ENCODE data around the gene AKR1B15. TPM values are rescaled to one million over a fixed set of nuclear protein-coding genes. Genes with fewer than 3 reads are reported as not detected.

Gene AKR1B15
- total RNA-seq, 1 experiment from 2014 or later, result not detected

- intact Hi-C loops (cut with micrococcal nuclease), result no loop called here
- no peak overlapping the region for H3K4me3 ChIP-seq (replicated peaks in 1 of 2; ENCODE audit: low read depth in 1 of 2, low read length in 2 of 2)
- POLR2A ChIA-PET, result no interaction called here
- H3K9me3 ChIP-seq (ENCODE audit: control insufficient read depth in 1 of 2, insufficient read depth in 1 of 2, low read depth in 1 of 2, low read length in 2 of 2), result no peaks in the 10 kb centered on the region
- no peak overlapping the region for H3K9ac ChIP-seq (ENCODE audit: low read length)
- no peaks in the 10 kb centered on the region for H4K20me1 ChIP-seq (ENCODE audit: insufficient read depth)
- no peak overlapping the region for H3K4me2 ChIP-seq (ENCODE audit: low read length)
- H2AFZ ChIP-seq (ENCODE audit: low read depth, low read length, poor library complexity, severe bottlenecking), result no peak overlapping the region
- H3K27me3 ChIP-seq (ENCODE audit: insufficient read depth, low read length), result peaks cover 19% of the 10 kb centered on the region; the same call in 1 of the 2 replicates
- RAD21 ChIA-PET (ENCODE audit: low non-redundant PET in 1 of 2, low total read pairs in 2 of 2, uncharacterized antibody in 2 of 2, unreplicated experiment in 2 of 2), result no interaction called here
- no peaks in the 10 kb centered on the region for H3K9me2 ChIP-seq (ENCODE audit: insufficient read depth)
- ATAC-seq (peak; percentile 57), DNase-seq (ENCODE audit: low read depth, low spot score) (no peak)
- BruUV-seq (replicated peaks), result no TSS peak
- H3K27ac ChIP-seq (ENCODE audit: low read depth, low read length), result no peak overlapping the region
- CTCF ChIA-PET, result interaction anchor here (1.0 kb wide), 1 partner anchor 190 kb away, joined by 3 read pairs; no protein-coding TSS in a partner anchor
- H3K36me3 ChIP-seq (ENCODE audit: control insufficient read depth in 1 of 2, insufficient read depth in 2 of 2, low read length in 2 of 2), result no peaks in the 10 kb centered on the region
- H3K79me2 ChIP-seq (ENCODE audit: insufficient read depth, low read length), result no peaks in the 10 kb centered on the region
- no peak for TF ChIP-seq ZNF274 (IDR thresholded peaks at IDR 0.05; ENCODE audit: low read depth, low read length)
- TF ChIP-seq CTCF (IDR thresholded peaks at IDR 0.05 in 2 of 3, conservative IDR thresholded peaks at IDR 0.05 in 1 of 3; ENCODE audit: borderline replicate concordance in 1 of 3, insufficient read depth in 1 of 3, low read depth in 2 of 3, low read length in 2 of 3), result 0 out of 6 replicates have a peak, but pooled peaks of 1 of the 3 experiments have one; percentile 11
- no peak for TF ChIP-seq POLR2A (IDR thresholded peaks at IDR 0.05; ENCODE audit: borderline replicate concordance, extremely low read depth, insufficient read depth, insufficient read length)
- H3K4me1 ChIP-seq (ENCODE audit: control insufficient read depth in 1 of 2, insufficient read depth in 2 of 2, low read length in 2 of 2), result no peaks in the 10 kb centered on the region
Observed at GRCh38 chr7:134622303-134622995, 73.5 kb downstream of the AKR1B15 start.

GRCh38 chr7:134623193-134623592, 74.3 kb downstream of the AKR1B15 start:
- Histone ChIP-seq H3K4me2 (ENCODE audit: low read length) (no peak overlapping the region), H3K9ac (ENCODE audit: low read length) (no peak overlapping the region), H3K27ac (ENCODE audit: low read depth, low read length) (no peak overlapping the region), H3K4me1 (ENCODE audit: control insufficient read depth in 1 of 2, insufficient read depth in 2 of 2, low read length in 2 of 2) (no peaks in the 10 kb centered on the region), H3K9me2 (ENCODE audit: insufficient read depth) (no peaks in the 10 kb centered on the region), H3K79me2 (ENCODE audit: insufficient read depth, low read length) (no peaks in the 10 kb centered on the region), H3K36me3 (ENCODE audit: control insufficient read depth in 1 of 2, insufficient read depth in 2 of 2, low read length in 2 of 2) (no peaks in the 10 kb centered on the region), H3K27me3 (ENCODE audit: insufficient read depth, low read length) (peaks cover 19% of the 10 kb centered on the region; the same call in 1 of the 2 replicates), H3K9me3 (ENCODE audit: control insufficient read depth in 1 of 2, insufficient read depth in 1 of 2, low read depth in 1 of 2, low read length in 2 of 2) (no peaks in the 10 kb centered on the region), H4K20me1 (ENCODE audit: insufficient read depth) (no peaks in the 10 kb centered on the region), H3K4me3 (replicated peaks in 1 of 2; ENCODE audit: low read depth in 1 of 2, low read length in 2 of 2) (no peak overlapping the region), H2AFZ (ENCODE audit: low read depth, low read length, poor library complexity, severe bottlenecking) (no peak overlapping the region)
- ChIA-PET POLR2A (no interaction called here), RAD21 (ENCODE audit: low non-redundant PET in 1 of 2, low total read pairs in 2 of 2, uncharacterized antibody in 2 of 2, unreplicated experiment in 2 of 2) (no interaction called here), CTCF (interaction anchor here (1.3 kb wide), 1 partner anchor 12 kb away, joined by 3 read pairs; no protein-coding TSS in a partner anchor)
- BruUV-seq (replicated peaks), result no TSS peak
- DNase-seq (ENCODE audit: low read depth, low spot score), result no peak
- intact Hi-C loops (cut with micrococcal nuclease), result no loop called here
- ATAC-seq, result no peak
- TF ChIP-seq EGR1 (IDR thresholded peaks at IDR 0.05; ENCODE audit: low read depth), result no peak
- TF ChIP-seq EZH2 (IDR thresholded peaks at IDR 0.05), result no peak
- no peak for TF ChIP-seq JUND (IDR thresholded peaks at IDR 0.05)
- no peak for TF ChIP-seq REST (IDR thresholded peaks at IDR 0.05; ENCODE audit: low read depth)
- no peak for TF ChIP-seq ZBTB33 (IDR thresholded peaks at IDR 0.05; ENCODE audit: extremely low read depth, insufficient replicate concordance, low read length)
